Endothelial cell (in vitro differentiated cells): Measurements from ENCODE around the gene LAGE3. TPM values are rescaled to one million over a fixed set of nuclear protein-coding genes. Genes with fewer than 3 reads are reported as not detected.
A peak's percentile ranks its signal among the peaks of the same experiment; 100 is the strongest.

Experiments used
- DNase-seq: peaks from one replicate; pipeline ENCODE4 v3.0.0; 2021; ENCODE audit warnings: low spot score
- H3K27ac Mint-ChIP-seq: one replicate; pipeline ENCODE4 v1.8.0; 2021; ENCODE audit warnings: mixed read lengths, inconsistent platforms; ENCODE audit not compliant: unreplicated experiment
- H3K27me3 Mint-ChIP-seq: one replicate; pipeline ENCODE4 v1.8.0; 2021; ENCODE audit warnings: mild to moderate bottlenecking, moderate library complexity, mixed read lengths, inconsistent platforms; ENCODE audit not compliant: unreplicated experiment
- H3K36me3 Mint-ChIP-seq: one replicate; pipeline ENCODE4 v1.8.0; 2021; ENCODE audit warnings: mild to moderate bottlenecking, low read depth, mixed read lengths, inconsistent platforms; ENCODE audit not compliant: unreplicated experiment
- H3K4me1 Mint-ChIP-seq: one replicate; pipeline ENCODE4 v1.8.0; 2021; ENCODE audit warnings: mild to moderate bottlenecking, mixed read lengths, inconsistent platforms; ENCODE audit not compliant: unreplicated experiment
- H3K4me3 Mint-ChIP-seq: one replicate; pipeline ENCODE4 v1.8.0; 2021; ENCODE audit warnings: mild to moderate bottlenecking, mixed read lengths, inconsistent platforms; ENCODE audit not compliant: unreplicated experiment
- H3K9me3 Mint-ChIP-seq: one replicate; pipeline ENCODE4 v1.8.0; 2021; ENCODE audit warnings: mixed read lengths, inconsistent platforms; ENCODE audit not compliant: unreplicated experiment
- total RNA-seq: library from RNA; stranded (reverse); fragmentation: NEBNext Ultra II Directional; extraction: Animal tissue kit (Norgen Biotek cat#: 25700); gene quantifications from one replicate; pipeline ENCODE4 v1.2.1, GENCODE V29; 2021; ENCODE audit not compliant: unreplicated experiment
- TF ChIP-seq, protein P1 (sequence below): fragments of 200-600 bp; sonication (generic); IDR thresholded peaks from one replicate; pipeline ENCODE4 v1.5.0; 2021; ENCODE audit warnings: antibody characterized with exemption; ENCODE audit not compliant: unreplicated experiment

Gene LAGE3
- total RNA-seq, 1 donor from 2014 or later = 18.4 TPM

DNA sequence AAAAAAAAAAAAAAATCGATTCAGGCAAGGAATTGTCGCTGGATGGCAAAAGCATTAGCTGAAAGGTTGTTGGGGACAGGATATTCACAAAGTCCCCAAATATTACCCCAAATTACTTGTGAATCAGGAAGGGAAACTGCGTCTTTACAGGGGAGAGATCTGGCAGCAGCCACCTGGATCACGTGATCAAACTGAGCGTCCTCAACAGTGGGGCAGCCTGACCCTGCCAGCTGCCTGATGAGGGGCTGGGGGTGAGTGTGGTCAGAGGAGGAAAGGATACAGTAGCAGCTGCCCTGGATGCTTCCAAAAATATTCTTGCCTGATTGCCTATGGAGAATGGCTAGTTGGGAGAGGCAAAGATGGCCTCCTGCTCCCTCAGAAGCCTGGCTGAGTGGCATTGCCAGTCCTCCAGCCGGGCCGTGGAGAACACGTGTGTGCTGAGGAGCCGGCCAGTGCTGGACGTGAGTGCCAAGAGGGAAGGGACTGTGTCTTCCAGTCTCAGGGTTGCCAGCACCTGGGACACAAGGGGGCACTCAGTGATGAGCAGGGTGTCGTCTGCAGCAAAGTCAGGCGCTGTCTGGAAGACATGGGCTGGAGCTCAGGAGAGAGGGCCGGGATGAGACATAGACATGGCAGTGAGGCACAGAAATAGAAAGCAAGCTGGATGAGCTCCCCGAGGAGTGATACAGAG lies 3.0 kb upstream of the LAGE3 start:
- Mint-ChIP-seq H3K4me1 (peaks cover 5% of the 10 kb centered on the region), H3K27me3 (no peaks in the 10 kb centered on the region), H3K27ac (no peak overlapping the region), H3K4me3 (no peak overlapping the region), H3K36me3 (no peaks in the 10 kb centered on the region), H3K9me3 (no peaks in the 10 kb centered on the region)
- TF ChIP-seq, protein P1, sequence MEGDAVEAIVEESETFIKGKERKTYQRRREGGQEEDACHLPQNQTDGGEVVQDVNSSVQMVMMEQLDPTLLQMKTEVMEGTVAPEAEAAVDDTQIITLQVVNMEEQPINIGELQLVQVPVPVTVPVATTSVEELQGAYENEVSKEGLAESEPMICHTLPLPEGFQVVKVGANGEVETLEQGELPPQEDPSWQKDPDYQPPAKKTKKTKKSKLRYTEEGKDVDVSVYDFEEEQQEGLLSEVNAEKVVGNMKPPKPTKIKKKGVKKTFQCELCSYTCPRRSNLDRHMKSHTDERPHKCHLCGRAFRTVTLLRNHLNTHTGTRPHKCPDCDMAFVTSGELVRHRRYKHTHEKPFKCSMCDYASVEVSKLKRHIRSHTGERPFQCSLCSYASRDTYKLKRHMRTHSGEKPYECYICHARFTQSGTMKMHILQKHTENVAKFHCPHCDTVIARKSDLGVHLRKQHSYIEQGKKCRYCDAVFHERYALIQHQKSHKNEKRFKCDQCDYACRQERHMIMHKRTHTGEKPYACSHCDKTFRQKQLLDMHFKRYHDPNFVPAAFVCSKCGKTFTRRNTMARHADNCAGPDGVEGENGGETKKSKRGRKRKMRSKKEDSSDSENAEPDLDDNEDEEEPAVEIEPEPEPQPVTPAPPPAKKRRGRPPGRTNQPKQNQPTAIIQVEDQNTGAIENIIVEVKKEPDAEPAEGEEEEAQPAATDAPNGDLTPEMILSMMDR = no peak
- DNase-seq = no peak

DNA sequence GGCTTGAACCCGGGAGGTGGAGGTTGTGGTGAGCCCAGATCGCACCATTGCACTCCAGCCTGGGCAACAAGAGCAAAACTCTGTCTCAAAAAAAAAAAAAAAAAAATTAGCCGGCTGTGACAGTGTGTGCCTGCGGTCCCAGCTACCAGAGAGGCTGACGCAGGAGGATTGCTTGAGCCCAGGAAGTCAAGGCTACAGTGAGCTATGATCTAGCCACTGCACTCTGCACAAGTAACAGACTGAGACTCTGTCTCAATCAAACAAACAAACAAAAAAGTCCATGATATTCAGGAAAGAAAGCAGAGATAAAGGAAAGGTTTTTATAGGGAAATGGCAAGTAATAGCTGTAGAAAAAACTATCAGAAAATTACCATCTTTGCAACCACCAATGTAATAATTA lies 2.1 kb upstream of the LAGE3 start:
- peaks cover 5% of the 10 kb centered on the region for H3K4me1 Mint-ChIP-seq
- no peaks in the 10 kb centered on the region for H3K27me3 Mint-ChIP-seq
- H3K27ac Mint-ChIP-seq = no peak overlapping the region
- no peaks in the 10 kb centered on the region for H3K9me3 Mint-ChIP-seq
- H3K36me3 Mint-ChIP-seq = no peaks in the 10 kb centered on the region
- no peak for DNase-seq
- TF ChIP-seq, protein P1 = no peak
- H3K4me3 Mint-ChIP-seq = no peak overlapping the region

DNA sequence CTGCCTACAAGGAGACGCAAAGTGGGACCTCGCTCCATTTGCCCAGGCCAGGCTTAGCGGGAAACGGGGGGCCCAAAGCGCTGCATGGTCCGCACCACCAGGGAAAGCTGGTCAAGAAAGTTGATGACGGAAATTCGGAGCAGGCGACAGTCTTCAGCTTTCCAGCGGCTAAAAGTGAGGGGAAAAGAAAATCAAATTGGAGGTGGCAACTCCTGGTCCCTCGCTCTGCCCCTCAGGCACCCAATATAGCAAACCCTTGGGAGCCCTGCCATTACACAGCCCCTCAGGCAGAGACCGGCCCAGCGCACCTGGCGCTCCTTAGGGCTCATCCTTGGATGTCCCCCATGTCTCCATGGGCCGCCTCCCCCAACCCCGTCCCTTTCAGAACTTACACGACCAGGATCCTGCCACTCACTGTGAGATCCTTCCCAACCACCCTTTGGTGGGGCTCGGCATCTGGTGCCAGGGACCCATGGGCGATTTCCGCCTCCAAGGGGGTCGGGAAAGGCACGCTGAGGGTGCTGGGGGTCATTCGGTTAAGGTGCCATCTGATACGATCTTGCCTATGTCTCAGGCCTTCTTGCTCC lies 1.1 kb downstream of the LAGE3 start:
- no peak overlapping the region for H3K27ac Mint-ChIP-seq

DNA sequence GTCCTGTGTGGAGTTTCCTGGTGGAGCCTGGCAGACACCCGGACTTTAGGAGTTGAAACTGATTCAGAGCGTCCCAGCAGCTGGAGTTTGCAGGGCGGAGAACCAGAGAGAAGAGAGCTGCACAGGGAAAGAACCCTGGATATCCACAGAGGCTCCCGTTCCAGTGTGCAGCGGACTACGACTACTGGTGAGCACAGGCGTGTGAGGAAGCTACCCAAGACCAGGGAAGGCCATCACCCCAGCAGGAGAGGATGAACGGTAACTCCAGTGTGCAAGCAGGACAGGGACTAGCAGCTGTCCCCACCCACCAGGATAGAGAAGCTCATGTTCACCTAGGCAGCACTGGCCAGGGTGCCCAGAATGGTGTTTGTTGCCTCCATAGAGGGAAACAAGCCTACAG lies 2.3 kb downstream of the LAGE3 start:
- DNase-seq = no peak
- TF ChIP-seq, protein P1 = no peak
- H3K36me3 Mint-ChIP-seq = peaks cover 4% of the 10 kb centered on the region
- H3K4me1 Mint-ChIP-seq = no peaks in the 10 kb centered on the region
- no peak overlapping the region for H3K4me3 Mint-ChIP-seq
- no peak overlapping the region for H3K27ac Mint-ChIP-seq
- peaks cover 2% of the 10 kb centered on the region for H3K27me3 Mint-ChIP-seq
- no peaks in the 10 kb centered on the region for H3K9me3 Mint-ChIP-seq

More for the DNA sequence above, 1.1 kb downstream of the LAGE3 start:
- Mint-ChIP-seq H3K4me1 (no peaks in the 10 kb centered on the region), H3K4me3 (peak overlapping the region; percentile 86), H3K27me3 (peaks cover 2% of the 10 kb centered on the region), H3K36me3 (peaks cover 4% of the 10 kb centered on the region), H3K9me3 (no peaks in the 10 kb centered on the region)
- TF ChIP-seq, protein P1 = no peak
- no peak for DNase-seq

DNA sequence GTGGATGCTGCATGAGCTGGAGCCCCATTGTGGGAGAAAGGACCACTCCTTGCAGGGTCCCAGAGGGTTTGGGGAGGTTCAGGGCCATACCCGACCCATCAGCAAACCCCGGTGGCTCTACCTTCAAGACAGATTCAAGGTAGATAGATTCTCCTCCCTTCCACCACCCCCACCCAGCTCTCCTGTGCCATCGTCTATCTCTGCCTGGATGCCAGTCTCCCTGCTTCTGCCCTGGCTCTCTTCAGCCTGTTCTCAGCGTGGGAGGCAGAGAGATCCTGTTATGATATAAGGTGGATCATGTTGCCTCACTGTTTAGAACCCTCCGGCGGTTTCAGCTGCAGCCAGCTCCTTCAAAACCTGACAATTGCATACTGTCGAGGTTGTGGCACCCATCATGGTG lies 5.4 kb downstream of the LAGE3 start:
- no peaks in the 10 kb centered on the region for H3K4me1 Mint-ChIP-seq
- H3K27me3 Mint-ChIP-seq = peaks cover 3% of the 10 kb centered on the region
- H3K9me3 Mint-ChIP-seq = no peaks in the 10 kb centered on the region
- no peak overlapping the region for H3K4me3 Mint-ChIP-seq
- TF ChIP-seq, protein P1 = no peak
- H3K27ac Mint-ChIP-seq = no peak overlapping the region
- peaks cover 4% of the 10 kb centered on the region for H3K36me3 Mint-ChIP-seq
- DNase-seq = no peak
